GM18519 (cell line): ENCODE measurements around the gene LDAF1.
"Not testable (repeated sequence)": the region's sequence is repeated elsewhere in the genome, so short reads cannot be mapped to it uniquely, and the experiment has no call there.

ENCODE experiments used
- ATAC-seq: cut with Tn5 transposase; IDR thresholded peaks from one replicate; pipeline ENCODE4 v1.9.1; 2021; ENCODE audit warnings: mild to moderate bottlenecking, moderate library complexity; ENCODE audit not compliant: unreplicated experiment, low FRiP score

The LDAF1 gene

DNA sequence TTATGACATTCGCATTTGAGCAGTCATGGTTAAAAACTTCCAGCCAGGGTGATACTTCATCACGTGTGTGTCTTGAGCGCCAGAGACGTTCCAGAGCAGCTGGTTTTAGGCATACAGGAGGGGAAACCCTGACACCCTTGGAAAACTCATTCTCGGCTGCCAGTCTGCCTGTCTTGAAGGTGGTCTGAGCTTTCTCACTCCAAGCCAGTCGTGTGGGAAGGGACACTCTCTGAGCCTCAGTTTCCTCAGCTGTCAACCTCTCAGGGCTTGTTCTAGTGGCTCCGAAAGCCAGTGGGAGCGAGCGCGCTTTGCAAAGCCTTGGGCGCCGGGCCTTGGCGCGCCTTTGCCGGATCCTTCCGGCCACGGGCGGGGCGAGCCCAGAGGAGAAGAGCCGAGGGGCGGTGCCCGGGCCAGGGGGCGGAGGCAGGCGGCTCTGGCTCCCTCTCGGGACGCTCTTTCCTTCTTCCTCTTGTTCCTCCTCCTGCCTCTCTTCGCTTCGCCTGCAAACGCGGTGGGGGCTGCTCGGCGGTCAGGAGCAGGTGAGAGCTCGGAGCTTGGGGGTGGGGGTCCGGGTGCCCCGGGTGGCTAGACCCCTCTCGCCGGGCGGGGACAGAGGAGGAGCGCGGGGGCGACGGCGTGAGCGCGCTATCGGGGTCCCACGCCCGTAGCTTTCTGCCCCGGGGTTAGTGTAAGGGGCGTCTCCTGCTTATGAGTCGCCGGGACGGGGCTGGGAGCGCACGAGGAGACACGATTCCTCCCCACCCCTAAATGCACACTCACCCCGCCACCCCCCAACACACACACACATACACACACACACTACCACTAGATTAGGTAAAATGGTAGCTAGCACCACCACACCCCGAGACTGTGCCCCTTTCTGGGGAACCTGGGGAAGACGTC, at the start of gene LDAF1:
LDAF1 (plus strand) TSS at position 467 of the 903 bp plus-strand sequence. CDS start 2,509 bp downstream, outside the sequence.
- ATAC-seq, result no peak

DNA sequence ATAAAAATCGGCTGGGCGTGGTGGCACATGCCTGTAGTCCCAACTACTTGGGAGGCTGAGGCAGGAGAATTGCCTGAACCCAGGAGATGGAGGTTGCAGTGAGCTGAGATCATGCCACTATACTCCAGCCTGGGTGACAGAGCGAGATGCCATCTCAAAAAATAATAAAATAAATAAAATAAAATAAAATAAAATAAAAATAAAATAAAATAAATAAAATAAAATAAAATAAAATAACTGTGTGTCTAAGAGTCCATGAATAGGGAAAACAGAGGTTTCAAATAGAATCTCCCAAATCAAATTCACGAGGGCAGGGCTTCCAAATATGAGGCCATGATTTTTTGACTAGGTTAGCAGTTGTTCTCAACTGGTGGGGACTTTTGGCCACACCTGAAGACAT, 42.9 kb upstream of the LDAF1 start:
- ATAC-seq, result not testable (repeated sequence)

DNA sequence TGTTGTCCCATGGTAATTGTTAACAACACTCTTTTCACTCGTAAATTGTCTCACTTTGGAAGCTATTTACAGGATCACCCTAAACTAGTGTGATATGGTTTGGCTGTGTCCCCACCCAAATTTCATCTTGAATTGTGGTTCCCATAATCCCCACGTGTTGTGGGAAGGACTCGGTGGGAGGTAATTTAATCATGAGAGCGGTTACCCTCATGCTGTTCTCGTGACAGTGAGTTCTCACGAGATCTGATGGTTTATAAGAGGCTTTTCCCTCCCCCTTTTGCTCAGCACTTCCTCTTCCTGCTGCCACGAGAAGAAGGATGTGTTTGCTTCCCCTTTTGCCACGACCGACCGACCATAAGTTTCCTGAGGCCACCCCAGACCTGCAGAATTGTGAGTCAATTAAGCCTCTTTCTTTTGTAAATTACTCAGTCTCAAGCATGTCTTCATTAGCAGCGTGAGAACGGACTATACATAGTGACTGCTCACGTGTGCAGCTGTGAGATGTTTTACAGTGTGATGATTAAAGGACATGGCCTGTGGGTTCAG, 42.3 kb upstream of the LDAF1 start:
- no peak for ATAC-seq

DNA sequence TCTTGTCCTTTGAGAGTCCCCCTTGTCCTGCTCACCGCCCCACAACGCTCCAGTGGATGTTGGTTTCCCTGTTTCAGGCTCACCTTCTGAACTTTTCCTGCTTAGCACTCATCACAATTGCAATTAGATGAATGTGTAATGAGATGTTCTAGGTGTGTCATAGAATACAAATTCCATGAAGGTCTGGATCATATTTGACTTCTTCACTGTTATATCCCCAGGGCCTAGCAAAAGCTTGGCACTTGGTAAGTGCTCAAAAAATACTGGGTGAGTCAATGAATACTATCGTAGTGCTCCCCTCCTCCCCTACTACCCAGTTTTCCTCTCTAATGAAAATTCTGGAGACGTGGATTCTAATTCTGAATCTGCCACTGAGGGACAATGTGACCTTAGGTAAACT, 40.9 kb upstream of the LDAF1 start:
- no peak for ATAC-seq

DNA sequence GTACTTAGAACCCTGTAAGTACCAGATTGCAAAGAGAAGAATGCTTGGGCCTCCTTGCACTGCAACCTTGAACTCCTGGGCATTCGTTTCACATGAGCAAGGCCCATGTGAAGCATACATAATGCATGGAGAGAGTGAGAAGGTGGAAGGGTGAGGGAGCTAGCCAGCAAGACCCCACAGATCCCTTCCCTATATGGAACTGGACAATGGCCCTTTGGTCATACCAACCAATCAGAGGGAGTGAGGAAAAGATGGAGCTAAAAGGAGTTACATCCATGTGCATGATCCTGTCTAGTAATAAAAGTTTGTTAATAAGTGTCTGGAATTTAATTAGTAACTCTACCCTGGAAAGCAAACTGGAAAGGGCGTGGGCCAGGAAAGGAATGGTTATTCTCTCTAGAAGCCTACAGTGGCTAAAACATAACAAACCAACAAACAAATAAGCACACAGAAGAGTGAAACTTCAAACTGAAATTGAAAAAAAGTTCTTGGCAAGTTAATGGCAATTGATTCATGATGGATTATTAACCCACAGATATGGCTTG, 37.4 kb upstream of the LDAF1 start:
- no peak for ATAC-seq

DNA sequence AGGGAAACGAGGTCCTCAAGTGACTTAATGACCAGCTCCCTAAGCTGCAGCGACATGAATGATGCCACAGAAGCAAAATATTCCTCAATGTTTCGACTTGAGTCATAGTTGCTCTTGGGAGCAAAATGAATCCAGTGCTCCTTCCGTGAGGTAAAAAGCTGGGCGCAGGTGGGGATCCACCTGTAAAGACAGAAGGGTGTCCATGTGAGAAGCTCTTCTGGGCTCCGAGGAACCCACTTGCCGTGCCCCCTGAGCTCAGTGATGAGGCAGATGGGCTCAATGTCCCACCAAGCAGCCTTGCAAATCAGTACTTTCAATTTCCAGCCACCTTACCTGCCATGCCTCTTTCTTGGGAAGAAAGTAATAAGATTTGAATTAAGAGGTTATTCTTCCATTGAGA, 33.3 kb upstream of the LDAF1 start:
- ATAC-seq, result no peak

DNA sequence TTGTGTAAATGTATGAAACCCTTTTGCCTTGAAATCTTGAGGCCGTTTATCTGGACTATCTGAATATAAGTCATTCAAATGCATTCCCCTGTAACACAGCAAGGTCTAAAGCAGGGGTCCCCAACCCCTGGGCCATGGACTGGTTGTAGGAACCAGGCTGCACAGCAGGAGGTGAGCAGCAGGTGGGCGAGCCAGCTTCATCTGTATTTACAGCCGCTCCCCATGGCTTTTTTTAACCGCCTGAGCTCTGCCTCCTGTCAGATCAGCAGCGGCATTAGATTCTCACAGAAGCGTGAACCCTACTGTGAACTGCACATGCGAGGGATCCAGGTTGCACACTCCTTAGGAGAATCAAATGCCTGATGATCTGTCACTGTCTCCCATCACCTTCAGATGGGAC, 32.0 kb upstream of the LDAF1 start:
- no peak for ATAC-seq

DNA sequence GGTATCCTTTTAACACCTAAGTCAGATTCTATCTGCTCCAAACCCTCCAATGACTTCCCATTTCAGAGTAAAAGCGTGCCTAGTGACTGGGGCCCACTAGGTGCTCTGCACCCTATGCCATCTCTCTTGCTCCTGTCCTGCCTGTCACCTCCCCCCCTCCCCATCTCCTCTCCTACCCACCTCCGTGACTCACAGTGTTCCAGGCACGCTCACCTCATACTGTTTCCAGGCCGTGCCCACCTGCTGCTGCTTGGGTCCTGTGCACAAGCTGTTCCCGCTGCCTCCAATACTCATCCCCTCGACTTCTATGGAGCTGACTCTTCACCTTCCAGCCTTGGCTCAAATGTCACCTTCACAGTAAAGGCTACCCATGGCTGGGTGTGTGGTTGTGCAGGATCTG, 29.5 kb upstream of the LDAF1 start:
- no peak for ATAC-seq

DNA sequence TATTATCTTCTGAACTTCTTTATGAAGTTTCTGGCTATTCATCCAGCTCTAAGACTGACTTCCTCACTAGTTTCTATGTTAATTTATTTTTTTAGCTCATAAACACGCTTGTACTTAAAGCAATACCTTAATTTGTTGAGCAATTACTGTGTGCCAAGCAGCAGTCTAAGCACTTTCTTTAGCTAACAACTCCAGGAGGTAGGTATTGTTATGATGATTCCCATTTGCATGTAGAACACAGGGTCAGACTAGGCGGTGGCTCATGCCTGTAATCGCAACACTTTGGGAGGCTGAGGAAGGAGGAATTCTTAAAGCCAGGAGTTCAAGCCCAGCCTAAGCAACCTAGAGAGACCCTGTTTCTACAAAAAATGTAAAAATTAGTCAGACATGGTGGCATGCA, 27.7 kb upstream of the LDAF1 start:
- ATAC-seq, result no peak

DNA sequence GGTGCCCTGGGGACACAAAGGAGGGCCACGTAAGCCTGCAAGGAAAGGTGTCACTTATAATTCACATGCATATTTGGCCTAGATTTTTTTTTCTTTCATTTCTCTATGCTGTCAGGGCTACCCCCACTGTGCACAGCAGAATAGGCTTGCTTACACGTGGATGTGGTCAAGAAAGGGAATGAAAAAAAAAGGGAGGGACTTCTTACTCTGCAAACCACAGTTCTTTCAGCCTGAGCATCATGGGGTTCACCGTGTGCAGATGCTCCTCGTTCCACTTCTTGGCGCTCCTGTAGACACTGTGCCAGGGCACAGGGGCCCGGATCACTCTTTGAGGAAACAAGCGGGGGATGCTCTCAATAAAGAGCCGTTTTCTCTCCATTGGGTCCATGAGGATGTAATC, 24.4 kb upstream of the LDAF1 start:
- no peak for ATAC-seq

DNA sequence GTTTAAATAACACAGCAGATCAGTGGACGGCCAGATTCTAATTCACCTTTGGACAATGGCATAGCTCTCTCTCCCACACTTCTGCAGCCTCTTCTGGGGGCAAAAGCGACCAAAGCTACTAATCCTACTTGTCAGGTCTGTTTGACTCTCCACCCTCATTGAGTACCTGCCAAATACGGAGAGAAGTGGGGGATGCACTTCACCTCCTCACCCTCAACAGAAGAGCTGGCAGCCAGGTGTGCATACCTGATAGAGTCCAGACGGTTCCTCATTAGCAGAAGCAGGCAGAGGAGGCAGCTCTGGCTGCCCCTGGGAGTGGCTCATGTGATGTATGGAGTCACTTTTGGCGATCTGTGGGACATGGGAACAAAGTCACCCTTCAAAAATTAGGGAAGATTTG, 12.7 kb upstream of the LDAF1 start:
- ATAC-seq, result no peak

DNA sequence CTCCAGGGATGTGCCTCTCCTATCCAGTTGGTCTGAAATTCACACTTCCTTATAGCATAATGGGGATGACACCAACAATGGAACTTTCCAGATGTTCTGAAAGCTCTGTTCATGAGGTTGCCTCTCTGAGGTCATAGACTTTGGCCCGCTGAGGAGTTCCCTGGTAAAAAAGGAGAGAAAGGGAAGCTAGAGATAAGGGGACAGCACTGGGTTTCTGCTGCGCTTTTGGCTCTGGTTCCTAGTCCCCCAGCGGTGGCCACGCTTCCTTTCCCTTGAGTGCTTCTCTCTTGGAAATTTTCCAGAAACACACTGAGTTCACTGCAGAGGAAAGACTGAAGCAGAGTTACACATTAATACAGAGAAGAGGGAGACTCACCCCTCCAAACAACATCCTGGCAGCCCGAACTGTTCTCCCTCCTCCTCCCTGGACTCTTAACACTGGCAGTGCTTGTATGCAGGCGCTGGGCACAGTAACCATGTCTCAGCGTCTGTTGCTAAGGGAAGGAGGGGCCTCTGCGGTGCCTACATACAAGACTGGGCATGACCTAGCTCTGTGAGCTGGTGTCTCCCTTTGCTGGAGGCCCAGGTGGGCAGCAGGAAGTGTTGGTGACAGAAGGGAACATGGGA, 8.0 kb upstream of the LDAF1 start, which contains the start of gene DNAH3:
DNAH3 (minus strand) TSS at position 472 of the 627 bp plus-strand sequence. CDS start 527 bp downstream, outside the sequence.
- ATAC-seq, result no peak

DNA sequence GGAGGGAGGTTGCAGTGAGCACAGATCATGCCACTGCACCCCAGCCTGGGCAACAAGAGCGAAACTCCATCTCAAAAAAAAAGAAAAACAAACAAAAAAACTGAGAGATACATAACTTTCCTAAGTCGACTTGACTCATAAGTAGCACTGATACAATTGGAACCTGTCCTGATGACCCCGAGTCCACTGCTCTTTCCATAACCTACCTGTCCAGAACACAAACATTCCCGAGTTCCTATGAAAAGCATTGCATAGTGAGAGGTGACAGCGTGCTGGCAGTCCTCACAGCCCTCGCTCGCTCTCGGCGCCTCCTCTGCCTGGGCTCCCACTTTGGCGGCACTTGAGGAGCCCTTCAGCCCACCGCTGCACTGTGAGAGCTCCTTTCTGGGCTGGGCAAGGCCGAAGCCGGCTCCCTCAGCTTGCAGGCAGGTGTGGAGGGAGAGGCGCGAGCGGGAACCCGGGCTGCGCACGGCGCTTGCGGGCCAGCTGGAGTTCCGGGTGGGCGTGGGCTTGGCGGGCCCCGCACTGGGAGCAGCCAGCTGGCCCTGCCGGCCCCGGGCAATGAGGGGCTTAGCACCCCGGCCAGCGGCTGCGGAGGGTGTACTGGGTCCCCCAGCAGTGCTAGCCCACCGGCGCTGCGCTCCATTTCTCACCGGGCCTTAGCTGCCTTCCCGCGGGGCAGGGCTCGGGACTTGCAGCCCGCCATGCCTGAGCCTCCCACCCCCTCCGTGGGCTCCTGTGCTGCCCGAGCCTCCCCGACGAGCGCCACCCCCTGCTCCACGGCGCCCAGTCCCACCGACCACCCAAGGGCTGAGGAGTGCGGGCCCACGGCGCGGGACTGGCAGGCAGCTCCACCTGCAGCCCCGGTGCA, 6.1 kb upstream of the LDAF1 start:
- not testable (repeated sequence) for ATAC-seq

DNA sequence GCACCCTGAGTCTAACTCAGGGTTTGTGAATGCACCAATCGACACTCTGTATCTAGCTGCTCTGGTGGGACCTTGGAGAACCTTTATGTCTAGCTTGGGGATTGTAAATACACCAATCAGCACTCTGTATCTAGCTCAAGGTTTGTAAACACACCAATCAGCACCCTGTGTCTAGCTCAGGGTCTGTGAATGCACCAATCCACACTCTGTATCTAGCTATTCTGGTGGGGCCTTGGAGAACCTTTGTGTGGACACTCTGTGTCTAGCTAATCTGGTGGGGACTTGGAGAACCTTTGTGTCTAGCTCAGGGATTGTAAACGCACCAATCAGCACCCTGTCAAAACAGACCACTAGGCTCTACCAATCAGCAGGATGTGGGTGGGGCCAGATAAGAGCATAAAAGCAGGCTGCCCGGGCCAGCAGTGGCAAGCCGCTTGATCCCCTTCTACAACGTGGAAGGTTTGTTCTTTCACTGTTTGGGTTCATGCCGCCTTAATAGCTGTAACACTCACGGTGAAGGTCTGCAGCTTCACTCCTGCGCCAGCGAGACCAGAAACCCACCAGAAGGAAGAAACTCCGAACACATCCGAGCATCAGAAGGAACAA, 5.2 kb upstream of the LDAF1 start:
- not testable (repeated sequence) for ATAC-seq

DNA sequence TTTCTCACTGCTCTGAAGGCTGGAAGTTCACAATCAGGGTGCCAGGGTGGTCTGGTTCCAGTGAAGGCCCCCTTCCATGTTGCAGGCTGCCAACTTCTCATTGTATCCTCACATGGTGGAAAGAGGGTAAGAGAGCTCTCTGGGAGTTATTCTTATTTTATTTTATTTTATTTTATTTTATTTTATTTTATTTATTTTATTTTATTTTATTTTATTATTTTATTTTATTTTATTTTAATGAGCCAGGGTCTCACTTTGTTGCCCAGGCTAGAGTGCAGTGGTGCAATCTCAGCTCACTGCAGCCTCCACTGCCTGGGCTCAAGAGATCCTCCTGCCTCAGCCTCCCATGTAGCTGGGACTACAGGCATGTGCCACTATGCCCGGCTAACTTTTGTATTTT, 2.5 kb upstream of the LDAF1 start:
- not testable (repeated sequence) for ATAC-seq

DNA sequence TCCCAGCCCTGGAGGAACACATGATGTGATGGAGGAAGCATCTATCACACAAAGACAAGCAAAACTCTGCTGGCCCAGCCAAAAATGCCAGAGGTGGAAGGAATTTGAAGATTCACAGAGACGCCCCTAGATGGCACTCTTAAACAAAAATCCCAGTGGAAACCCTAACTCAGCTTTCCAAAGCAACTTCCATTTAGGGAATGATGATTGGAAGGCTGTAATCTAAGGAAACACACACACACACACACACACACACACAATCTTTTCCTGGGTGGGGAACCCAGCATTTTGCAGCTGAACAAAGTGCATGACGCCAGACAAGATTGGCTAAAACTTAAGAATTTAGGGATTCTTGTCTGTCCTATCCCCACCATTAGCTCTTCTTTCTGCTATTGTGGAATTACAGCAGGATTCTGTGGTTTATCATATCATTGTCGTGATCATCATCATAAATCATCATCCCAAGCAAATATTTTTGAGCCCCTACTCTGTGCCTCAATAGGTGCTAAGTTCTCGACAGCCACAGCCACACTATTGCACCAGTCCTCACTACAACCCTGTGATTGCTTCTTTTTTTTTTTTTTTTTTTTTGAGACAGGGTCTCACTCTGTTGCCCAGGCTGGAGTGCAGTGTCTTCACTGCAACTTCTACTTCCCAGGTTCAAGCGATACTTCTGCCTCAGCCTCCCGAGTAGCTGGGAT, 1.6 kb upstream of the LDAF1 start:
- ATAC-seq, result no peak

DNA sequence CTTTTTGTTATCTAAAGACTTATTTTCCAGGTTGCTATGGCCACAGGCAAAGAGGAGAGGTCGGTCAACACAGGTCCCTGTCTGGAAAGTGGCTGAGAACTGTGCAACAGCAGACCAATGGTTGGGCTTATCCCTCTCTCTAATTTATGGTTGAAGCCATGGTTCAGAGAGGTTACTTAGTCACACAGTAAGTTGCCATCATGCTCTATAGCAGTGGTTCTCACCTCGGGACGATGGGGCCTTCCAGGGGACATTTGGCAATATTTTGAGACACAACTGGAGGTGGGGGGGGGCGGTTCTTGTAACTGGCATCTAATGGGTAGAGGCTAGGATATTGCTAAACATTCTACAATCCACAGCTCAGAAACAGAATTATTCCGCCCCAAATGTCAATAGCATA, 842 bp upstream of the LDAF1 start:
- ATAC-seq, result no peak

DNA sequence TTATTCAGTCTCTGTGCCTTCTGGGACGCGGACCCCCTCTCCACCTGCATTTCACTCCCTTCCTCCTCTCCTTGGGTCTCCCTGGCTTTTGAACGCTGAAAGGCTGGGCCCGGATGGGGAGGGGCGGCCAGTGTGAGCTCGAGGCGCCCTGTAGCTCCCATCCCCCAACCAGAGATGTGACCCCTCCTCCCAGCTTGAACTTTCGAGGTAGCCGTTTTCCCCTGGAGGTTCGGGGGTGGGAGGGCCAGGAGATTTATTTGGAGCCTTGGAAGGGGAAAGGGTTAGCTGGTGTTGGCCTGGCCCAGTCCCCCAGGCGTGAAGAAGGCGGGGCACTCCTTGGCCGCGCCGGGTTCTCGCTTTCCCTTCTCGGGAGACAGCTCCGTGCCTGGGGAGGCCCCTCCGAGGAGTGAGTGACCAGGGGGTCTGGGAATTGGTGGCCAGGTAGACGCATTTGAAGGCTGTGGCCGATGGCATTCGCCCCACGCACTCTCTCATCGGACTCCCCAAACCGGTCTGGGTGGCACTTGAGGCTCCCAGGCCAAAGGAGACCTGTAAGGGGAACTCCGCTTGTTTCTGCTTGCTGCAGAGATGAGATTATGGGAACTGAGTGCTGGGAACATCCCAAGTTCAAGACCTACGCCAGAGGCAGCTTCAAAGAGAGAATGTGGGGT, 942 bp downstream of the LDAF1 start:
- ATAC-seq, result no peak

DNA sequence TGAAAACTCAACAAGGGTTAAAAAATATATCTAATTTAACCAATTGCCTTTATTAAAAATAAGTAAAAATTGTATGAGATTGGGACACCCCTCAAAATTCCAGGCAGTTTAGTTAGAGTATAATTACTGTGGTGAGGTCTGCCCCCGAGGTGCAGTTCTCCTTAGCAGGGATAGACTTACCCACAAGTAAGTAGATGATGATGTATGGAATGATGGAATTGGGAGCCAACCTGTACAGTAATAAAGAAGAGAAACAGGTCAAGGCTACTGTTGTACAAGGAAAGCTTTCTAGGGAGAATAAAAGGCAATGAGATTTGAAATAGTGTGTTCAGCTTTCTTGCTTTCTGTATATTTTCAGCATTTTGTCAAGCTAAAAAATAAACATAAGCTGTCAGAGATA, 1.8 kb downstream of the LDAF1 start:
- no peak for ATAC-seq
